ENCODE data around the gene UPK3A.

UPK3A gene

GRCh38 chr22:45284705-45285262, at the start of gene UPK3A:
TSS of gene UPK3A (plus strand) at chr22:45284949. CDS start at chr22:45285014, 65 bp downstream.
- no peak for DNase-seq (ENCODE audit: low spot score)

- no peak for DNase-seq (ENCODE audit: low spot score)
These were observed 49.5 kb upstream of the UPK3A start for GRCh38 chr22:45235101-45235777.

- DNase-seq (ENCODE audit: low spot score) = no peak
These were observed 48.9 kb upstream of the UPK3A start for GRCh38 chr22:45235851-45236342.

GRCh38 chr22:45237065-45237990, 47.4 kb upstream of the UPK3A start:
- no peak for DNase-seq (ENCODE audit: low spot score)

GRCh38 chr22:45238076-45238956, 46.4 kb upstream of the UPK3A start:
- DNase-seq (ENCODE audit: low spot score) = no peak

- DNase-seq (ENCODE audit: low spot score) = no peak
These were observed 45.6 kb upstream of the UPK3A start for GRCh38 chr22:45238957-45239680.

- no peak for DNase-seq (ENCODE audit: low spot score)
These were observed 45.1 kb upstream of the UPK3A start for GRCh38 chr22:45239681-45240051.

GRCh38 chr22:45240104-45240809, 44.5 kb upstream of the UPK3A start:
- no peak for DNase-seq (ENCODE audit: low spot score)

GRCh38 chr22:45240810-45241631, 43.7 kb upstream of the UPK3A start, which contains the start of gene KIAA0930:
TSS of gene KIAA0930 (minus strand) at chr22:45240894. CDS start at chr22:45240703, 191 bp downstream.
- DNase-seq (ENCODE audit: low spot score) = peak; percentile 74

- peak; percentile 70 for DNase-seq (ENCODE audit: low spot score)
These were observed 42.0 kb upstream of the UPK3A start for GRCh38 chr22:45242778-45243191.

- DNase-seq (ENCODE audit: low spot score) = no peak
These were observed 39.8 kb upstream of the UPK3A start for GRCh38 chr22:45244916-45245315.

- no peak for DNase-seq (ENCODE audit: low spot score)
These were observed 38.4 kb upstream of the UPK3A start for GRCh38 chr22:45246060-45246985.

- DNase-seq (ENCODE audit: low spot score) = no peak
These were observed 35.8 kb upstream of the UPK3A start for GRCh38 chr22:45248832-45249561.

- no peak for DNase-seq (ENCODE audit: low spot score)
These were observed 32.9 kb upstream of the UPK3A start for GRCh38 chr22:45251825-45252224.

GRCh38 chr22:45253039-45253641, 31.6 kb upstream of the UPK3A start:
- no peak for DNase-seq (ENCODE audit: low spot score)

- no peak for DNase-seq (ENCODE audit: low spot score)
These were observed 30.4 kb upstream of the UPK3A start for GRCh38 chr22:45254388-45254787.

GRCh38 chr22:45254789-45255278, 29.9 kb upstream of the UPK3A start:
- no peak for DNase-seq (ENCODE audit: low spot score)

Measured in putamen (tissue), 1 donor.